GM13977 (cell line): Measurements from ENCODE around the gene SH3YL1.

ENCODE experiments used
- DNase-seq: peaks from one replicate; pipeline ENCODE4 v3.0.0; 2012; ENCODE audit warnings: low spot score
- CTCF ChIP-seq: IDR thresholded peaks from 2 replicates; pipeline ENCODE4 v1.5.1; 2012; ENCODE audit warnings: mild to moderate bottlenecking, control low read depth; ENCODE audit not compliant: insufficient read depth; ENCODE audit errors: extremely low read depth, missing control alignments
- in situ Hi-C: fragments of 300-500 bp; cut with MboI; formaldehyde crosslinking; loops from one replicate; pipeline ENCODE4 v1.12.0; 2022; ENCODE audit warnings: low sequenced_read_pairs, low pct_unique_long_range_greater_than_20kb, mixed read lengths, inconsistent platforms; ENCODE audit not compliant: unreplicated experiment

Gene SH3YL1

GRCh38 chr2:258933-259332 lies 4.9 kb downstream of the SH3YL1 start:
- in situ Hi-C loops: no loop called here
- no peak for DNase-seq
- no peak for TF ChIP-seq CTCF

GRCh38 chr2:257842-258241 lies 6.0 kb downstream of the SH3YL1 start:
- in situ Hi-C loops: no loop called here
- DNase-seq: no peak
- TF ChIP-seq CTCF: no peak

GRCh38 chr2:257429-257828 lies 6.4 kb downstream of the SH3YL1 start:
- no peak for DNase-seq
- TF ChIP-seq CTCF: no peak
- in situ Hi-C loops: no loop called here

- in situ Hi-C loops: no loop called here
- TF ChIP-seq CTCF: no peak
- DNase-seq: no peak
Observed at GRCh38 chr2:256094-256493, 7.7 kb downstream of the SH3YL1 start.

GRCh38 chr2:255195-255594 lies 8.6 kb downstream of the SH3YL1 start:
- TF ChIP-seq CTCF: no peak
- in situ Hi-C loops: no loop called here

GRCh38 chr2:254241-254640 lies 9.6 kb downstream of the SH3YL1 start:
- in situ Hi-C loops: no loop called here

More at GRCh38 chr2:255195-255594, 8.6 kb downstream of the SH3YL1 start:
- no peak for DNase-seq

More at GRCh38 chr2:254241-254640, 9.6 kb downstream of the SH3YL1 start:
- DNase-seq: no peak
- TF ChIP-seq CTCF: no peak
